ENCODE measurements around the gene CCDC191. TPM values are rescaled to one million over a fixed set of nuclear protein-coding genes. Genes with fewer than 3 reads are reported as not detected.
A peak's percentile ranks its signal among the peaks of the same experiment; 100 is the strongest.

Gene CCDC191
- total RNA-seq, result 1 to 10 TPM; 2.7 to 3.0 TPM

DNA sequence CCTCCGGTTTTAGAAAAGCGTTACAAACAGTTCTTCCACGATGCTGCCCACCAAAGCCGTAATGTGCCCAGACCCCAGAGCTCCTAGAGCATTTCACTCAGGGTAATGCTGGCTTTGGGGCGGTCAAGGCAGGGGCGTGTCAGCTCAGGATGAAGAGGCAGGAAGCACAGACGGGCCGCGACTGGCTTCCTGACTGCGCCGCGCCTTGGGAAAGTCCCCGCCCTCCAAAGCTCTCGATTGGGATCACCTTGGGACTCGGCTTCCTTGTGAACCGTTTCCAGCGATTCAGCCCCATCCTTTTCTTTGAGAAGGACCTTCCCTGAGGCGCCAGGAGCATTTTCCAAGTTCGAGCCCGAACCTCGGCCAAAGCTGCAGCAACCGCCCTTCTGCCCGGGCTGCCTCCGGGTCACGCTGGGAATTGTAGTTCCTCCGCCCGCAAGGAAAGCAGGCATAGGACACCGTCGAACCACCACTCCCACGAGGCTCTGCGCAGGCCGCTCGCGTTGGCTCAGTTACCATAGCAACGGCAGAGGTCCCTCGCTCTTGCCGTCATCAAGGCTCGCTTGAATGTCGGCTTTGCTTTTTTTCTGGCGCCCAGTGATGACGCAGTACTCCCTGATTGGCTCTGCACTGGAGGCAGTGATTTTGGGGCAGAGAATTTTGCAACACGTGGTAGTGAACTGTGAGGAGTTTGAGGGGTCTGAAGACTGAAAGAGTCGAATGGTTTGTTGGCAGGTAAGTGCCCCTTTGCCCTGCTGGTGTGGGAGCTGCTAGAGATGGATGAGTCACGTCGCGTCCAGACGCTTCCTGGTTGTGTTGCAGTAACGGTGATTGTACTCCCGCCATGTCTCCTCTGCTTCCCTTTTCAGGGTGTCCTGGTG is at the start of gene CCDC191, which contains the start of gene QTRT2:
TSS of gene CCDC191 (minus strand) at position 397 of the 881 bp plus-strand sequence. CDS start at position 337, 60 bp downstream.
TSS of gene QTRT2 (plus strand) at position 608 of the 881 bp plus-strand sequence. CDS start 8,521 bp downstream, outside the sequence.
- DNase-seq (peak; percentile 89), ATAC-seq (ENCODE audit: low read depth) (peak; percentile 96)
- POLR2A ChIA-PET, result interaction anchor here (0.5 to 1.4 kb wide), 5 partner anchors 16 to 1044 kb away, joined by 3 to 5 read pairs (median 3); no protein-coding TSS in a partner anchor
- no peaks in the 10 kb centered on the region for H3K27me3 Mint-ChIP-seq
- peak within 1 kb of the TSS; percentile 91 for H3K4me3 Mint-ChIP-seq
- peaks cover 26% of the 10 kb centered on the region for H3K4me1 Mint-ChIP-seq
- H3K36me3 Mint-ChIP-seq, result peaks cover 7% of the 10 kb centered on the region
- peak within 1 kb of the TSS; percentile 88 for H3K27ac Mint-ChIP-seq
- no peaks in the 10 kb centered on the region for H3K9me3 Mint-ChIP-seq

GRCh38 chr3:114104414-114104813 is 48.1 kb upstream of the CCDC191 start:
- DNase-seq (no peak), ATAC-seq (ENCODE audit: low read depth) (no peak)
- Mint-ChIP-seq H3K36me3 (no peaks in the 10 kb centered on the region), H3K4me3 (no peak overlapping the region), H3K27me3 (peaks cover 12% of the 10 kb centered on the region), H3K4me1 (no peaks in the 10 kb centered on the region), H3K27ac (no peak overlapping the region), H3K9me3 (no peaks in the 10 kb centered on the region)
- POLR2A ChIA-PET, result no interaction called here

DNA sequence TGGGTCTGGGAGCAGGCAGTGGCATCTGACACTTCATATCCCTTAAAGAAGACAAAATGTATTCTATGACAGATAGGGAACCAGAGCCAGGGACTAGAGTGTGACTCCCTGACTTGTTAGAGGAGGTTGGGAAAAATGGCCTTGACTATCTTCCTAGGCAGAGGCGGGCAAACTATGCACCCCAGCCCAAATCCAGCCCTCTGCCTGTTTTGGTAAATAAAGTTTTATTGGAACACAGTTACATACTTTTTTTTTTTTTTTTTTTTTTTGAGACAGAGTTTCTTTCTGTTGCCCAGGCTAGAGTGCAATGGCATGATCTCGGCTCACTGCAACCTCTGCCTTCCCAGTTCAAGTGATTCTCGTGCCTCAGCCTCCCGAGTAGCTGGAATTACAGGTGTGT is 47.5 kb upstream of the CCDC191 start:
- H3K27ac Mint-ChIP-seq, result no peak overlapping the region

DNA sequence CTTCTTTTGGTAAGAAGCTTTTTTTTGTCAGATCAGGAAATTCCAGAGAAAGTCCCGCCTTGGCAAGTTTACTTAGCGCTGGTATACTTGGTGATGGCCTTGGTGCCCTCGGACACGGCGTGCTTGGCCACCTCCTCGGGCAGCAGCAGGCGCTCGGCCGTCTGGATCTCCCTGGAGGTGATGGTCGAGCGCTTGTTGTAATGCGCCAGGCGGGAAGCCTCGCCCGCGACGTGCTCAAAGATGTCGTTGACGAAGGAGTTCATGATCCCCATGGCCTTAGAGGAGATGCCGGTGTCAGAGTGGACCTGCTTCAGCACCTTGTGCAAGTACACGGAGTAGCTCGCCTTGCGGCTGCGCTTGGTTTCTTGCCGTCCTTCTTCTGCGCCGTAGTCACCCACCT is 46.9 kb upstream of the CCDC191 start:
- Mint-ChIP-seq H3K9me3 (no peaks in the 10 kb centered on the region), H3K4me1 (no peaks in the 10 kb centered on the region), H3K36me3 (no peaks in the 10 kb centered on the region), H3K27ac (no peak overlapping the region), H3K27me3 (peaks cover 8% of the 10 kb centered on the region), H3K4me3 (no peak overlapping the region)
- DNase-seq, result no peak
- POLR2A ChIA-PET, result no interaction called here
- ATAC-seq (ENCODE audit: low read depth), result no peak

More for the DNA sequence above, 47.5 kb upstream of the CCDC191 start:
- Mint-ChIP-seq H3K36me3 (no peaks in the 10 kb centered on the region), H3K27me3 (peaks cover 9% of the 10 kb centered on the region), H3K9me3 (no peaks in the 10 kb centered on the region), H3K4me3 (no peak overlapping the region), H3K4me1 (no peaks in the 10 kb centered on the region)
- POLR2A ChIA-PET, result no interaction called here
- no peak for DNase-seq
- ATAC-seq (ENCODE audit: low read depth), result no peak

GRCh38 chr3:114101101-114101500 is 44.8 kb upstream of the CCDC191 start:
- H3K4me1 Mint-ChIP-seq, result no peaks in the 10 kb centered on the region
- DNase-seq (no peak), ATAC-seq (ENCODE audit: low read depth) (no peak)
- no peaks in the 10 kb centered on the region for H3K36me3 Mint-ChIP-seq
- peaks cover 5% of the 10 kb centered on the region for H3K27me3 Mint-ChIP-seq
- no peak overlapping the region for H3K27ac Mint-ChIP-seq
- POLR2A ChIA-PET, result no interaction called here
- H3K4me3 Mint-ChIP-seq, result no peak overlapping the region
- H3K9me3 Mint-ChIP-seq, result no peaks in the 10 kb centered on the region

DNA sequence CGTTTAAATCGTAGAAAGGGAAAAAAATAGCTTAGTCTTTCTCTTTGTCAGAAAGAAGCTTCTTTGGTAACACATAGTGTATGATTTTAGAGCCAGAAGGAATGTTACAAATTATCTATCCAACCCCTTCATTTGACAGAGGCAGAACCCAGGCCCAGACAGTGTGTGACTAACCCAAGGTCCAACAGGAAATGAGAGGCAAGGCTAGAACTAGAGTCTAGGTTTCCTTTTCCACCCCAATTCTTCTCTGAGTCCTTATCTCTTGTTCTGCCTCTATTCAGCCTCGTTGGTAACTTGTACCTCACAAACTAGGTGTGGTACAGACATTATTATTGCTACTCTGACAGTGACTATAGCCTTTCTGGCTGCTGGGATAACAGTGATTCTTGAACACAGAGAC is 39.5 kb upstream of the CCDC191 start:
- ATAC-seq (ENCODE audit: low read depth), result no peak
- peaks cover 5% of the 10 kb centered on the region for H3K4me1 Mint-ChIP-seq
- no peaks in the 10 kb centered on the region for H3K36me3 Mint-ChIP-seq
- POLR2A ChIA-PET, result no interaction called here
- H3K9me3 Mint-ChIP-seq, result no peaks in the 10 kb centered on the region
- H3K27ac Mint-ChIP-seq, result no peak overlapping the region
- H3K27me3 Mint-ChIP-seq, result peaks cover 15% of the 10 kb centered on the region
- no peak for DNase-seq
- H3K4me3 Mint-ChIP-seq, result no peak overlapping the region

DNA sequence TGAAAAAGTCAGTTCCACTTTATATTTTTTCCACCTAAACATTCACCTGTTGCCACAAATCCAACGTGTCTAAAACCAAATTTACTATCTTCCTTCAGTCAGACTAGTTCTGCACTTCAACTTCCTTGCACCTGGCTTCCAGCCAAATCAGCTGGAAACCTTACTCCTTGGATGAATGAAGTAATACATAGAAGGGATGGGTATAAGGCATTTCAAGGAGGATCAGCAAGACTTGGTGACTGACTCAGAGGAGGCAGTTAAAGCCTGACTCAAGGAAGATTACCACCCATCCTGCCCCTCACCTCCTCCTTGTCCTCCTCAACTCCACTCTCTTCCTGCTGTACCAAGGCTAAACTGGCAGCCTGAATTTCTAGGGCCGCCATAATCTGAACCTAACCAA is 37.3 kb upstream of the CCDC191 start:
- POLR2A ChIA-PET, result no interaction called here
- H3K4me1 Mint-ChIP-seq, result peaks cover 5% of the 10 kb centered on the region
- H3K27ac Mint-ChIP-seq, result no peak overlapping the region

DNA sequence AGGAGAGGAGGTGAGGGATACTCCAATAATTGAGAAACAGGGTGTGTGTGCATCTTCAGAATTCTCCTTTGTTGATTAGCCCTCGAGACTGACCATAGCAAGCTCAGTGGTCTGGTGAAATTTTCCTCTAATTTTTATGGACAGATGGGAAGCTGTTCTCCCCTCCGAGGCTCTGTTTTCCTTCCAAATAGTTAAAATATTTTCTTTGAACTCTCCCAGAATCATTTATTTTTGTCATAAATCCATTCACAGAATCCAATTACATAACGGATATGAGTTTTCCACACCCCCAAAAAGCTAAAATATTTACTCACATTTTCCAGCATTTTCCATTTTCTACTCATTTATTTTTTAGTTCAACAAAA is 36.7 kb upstream of the CCDC191 start:
- no peak for DNase-seq
- POLR2A ChIA-PET, result no interaction called here
- no peak for ATAC-seq (ENCODE audit: low read depth)
- peaks cover 15% of the 10 kb centered on the region for H3K27me3 Mint-ChIP-seq
- peaks cover 5% of the 10 kb centered on the region for H3K4me1 Mint-ChIP-seq
- H3K9me3 Mint-ChIP-seq, result no peaks in the 10 kb centered on the region
- H3K4me3 Mint-ChIP-seq, result no peak overlapping the region
- peaks cover 2% of the 10 kb centered on the region for H3K36me3 Mint-ChIP-seq
- H3K27ac Mint-ChIP-seq, result no peak overlapping the region

More for the DNA sequence above, 37.3 kb upstream of the CCDC191 start:
- DNase-seq (no peak), ATAC-seq (ENCODE audit: low read depth) (no peak)
- Mint-ChIP-seq H3K4me3 (no peak overlapping the region), H3K36me3 (no peaks in the 10 kb centered on the region), H3K27me3 (peaks cover 15% of the 10 kb centered on the region), H3K9me3 (no peaks in the 10 kb centered on the region)

DNA sequence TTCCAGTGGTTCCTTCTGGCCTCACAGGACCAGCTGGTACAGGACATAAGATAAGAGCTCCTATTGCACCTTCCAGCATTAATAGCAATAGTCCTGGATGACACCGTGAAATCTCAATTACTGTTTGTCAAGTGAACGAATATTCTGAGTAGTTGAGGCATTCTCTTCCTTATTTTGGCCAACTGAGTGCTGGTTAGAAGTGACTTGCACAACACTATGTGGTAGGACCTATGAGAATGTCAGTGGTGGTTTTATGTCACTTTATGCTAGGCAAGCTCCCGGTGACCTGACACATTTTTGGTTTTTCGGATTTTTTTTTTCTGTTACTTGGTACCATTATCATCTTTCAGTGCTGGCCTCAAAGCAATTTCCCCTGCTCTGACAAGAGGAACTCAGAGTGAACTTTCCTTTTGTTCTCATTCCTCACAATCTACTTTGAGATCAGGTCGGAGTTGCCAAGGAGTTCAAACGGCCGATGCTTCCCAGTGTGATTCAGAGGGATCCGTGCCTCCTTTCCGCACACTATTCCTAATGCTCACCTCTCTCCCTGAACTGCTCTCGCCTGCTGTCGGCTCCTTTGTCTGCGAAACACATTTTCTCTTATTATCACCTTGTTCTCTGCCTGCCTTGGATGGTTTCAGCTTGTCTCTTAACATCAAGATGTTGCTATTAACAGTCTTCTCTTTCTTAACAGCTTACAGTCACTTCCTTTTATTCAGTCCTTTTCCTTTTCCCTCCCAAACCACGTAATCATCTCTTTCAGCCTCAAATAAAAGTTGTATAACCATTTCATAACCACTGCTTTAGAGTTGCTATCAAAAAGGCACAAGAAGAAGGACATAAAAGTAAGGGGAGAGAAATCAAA is 36.1 kb upstream of the CCDC191 start:
- Mint-ChIP-seq H3K36me3 (peaks cover 8% of the 10 kb centered on the region), H3K4me1 (peaks cover 5% of the 10 kb centered on the region), H3K4me3 (no peak overlapping the region), H3K27me3 (peaks cover 13% of the 10 kb centered on the region), H3K27ac (no peak overlapping the region), H3K9me3 (peaks cover 1% of the 10 kb centered on the region)
- DNase-seq (no peak), ATAC-seq (ENCODE audit: low read depth) (no peak)
- POLR2A ChIA-PET, result no interaction called here

- DNase-seq, result no peak
- H3K4me3 Mint-ChIP-seq, result no peak overlapping the region
- ATAC-seq (ENCODE audit: low read depth), result no peak
Observed at GRCh38 chr3:114089675-114090074, 33.3 kb upstream of the CCDC191 start.

GRCh38 chr3:114086356-114086755 is 30.0 kb upstream of the CCDC191 start:
- H3K4me1 Mint-ChIP-seq, result no peaks in the 10 kb centered on the region
- H3K27me3 Mint-ChIP-seq, result no peaks in the 10 kb centered on the region
- ATAC-seq (ENCODE audit: low read depth), result no peak
- DNase-seq, result no peak
- H3K27ac Mint-ChIP-seq, result no peak overlapping the region
- H3K4me3 Mint-ChIP-seq, result no peak overlapping the region
- peaks cover 41% of the 10 kb centered on the region for H3K36me3 Mint-ChIP-seq
- H3K9me3 Mint-ChIP-seq, result peaks cover 1% of the 10 kb centered on the region
- POLR2A ChIA-PET, result no interaction called here

More at GRCh38 chr3:114089675-114090074, 33.3 kb upstream of the CCDC191 start:
- no peak overlapping the region for H3K27ac Mint-ChIP-seq
- H3K9me3 Mint-ChIP-seq, result peaks cover 1% of the 10 kb centered on the region
- H3K36me3 Mint-ChIP-seq, result peaks cover 28% of the 10 kb centered on the region
- POLR2A ChIA-PET, result no interaction called here
- H3K27me3 Mint-ChIP-seq, result peaks cover 13% of the 10 kb centered on the region
- peaks cover 5% of the 10 kb centered on the region for H3K4me1 Mint-ChIP-seq

- Mint-ChIP-seq H3K9me3 (peaks cover 1% of the 10 kb centered on the region), H3K36me3 (peaks cover 54% of the 10 kb centered on the region), H3K4me1 (no peaks in the 10 kb centered on the region), H3K27me3 (no peaks in the 10 kb centered on the region), H3K4me3 (no peak overlapping the region), H3K27ac (no peak overlapping the region)
- no peak for DNase-seq
- POLR2A ChIA-PET, result no interaction called here
- ATAC-seq (ENCODE audit: low read depth), result no peak
Observed at GRCh38 chr3:114083112-114083511, 26.8 kb upstream of the CCDC191 start.

- DNase-seq, result no peak
- no peaks in the 10 kb centered on the region for H3K27me3 Mint-ChIP-seq
- no peak for ATAC-seq (ENCODE audit: low read depth)
- H3K4me1 Mint-ChIP-seq, result no peaks in the 10 kb centered on the region
- POLR2A ChIA-PET, result no interaction called here
- no peaks in the 10 kb centered on the region for H3K9me3 Mint-ChIP-seq
- no peak overlapping the region for H3K27ac Mint-ChIP-seq
- H3K36me3 Mint-ChIP-seq, result peaks cover 50% of the 10 kb centered on the region
- H3K4me3 Mint-ChIP-seq, result no peak overlapping the region
Observed at GRCh38 chr3:114081037-114081436, 24.7 kb upstream of the CCDC191 start.
